ENCODE results near the gene GLRX5. TPM values are rescaled to one million over a fixed set of nuclear protein-coding genes. Genes with fewer than 3 reads are reported as not detected.
"Not testable (repeated sequence)": the region's sequence is repeated elsewhere in the genome, so short reads cannot be mapped to it uniquely, and the experiment has no call there.

GLRX5 gene
- total RNA-seq, 1 donor from 2014 or later = 43.7 TPM

- intact Hi-C loops (cut with micrococcal nuclease) = no loop called here
- DNase-seq = no peak
- Mint-ChIP-seq H3K4me3 (peak overlapping the region; percentile 50), H3K4me1 (peaks cover 59% of the 10 kb centered on the region), H3K27me3 (no peaks in the 10 kb centered on the region), H3K36me3 (ENCODE audit: low read depth) (peaks cover 44% of the 10 kb centered on the region), H3K9me3 (no peaks in the 10 kb centered on the region), H3K27ac (peak overlapping the region; percentile 87)
Observed at GRCh38 chr14:95504135-95505029, 30.5 kb upstream of the GLRX5 start.

GRCh38 chr14:95505030-95505589, 29.7 kb upstream of the GLRX5 start:
- Mint-ChIP-seq H3K27ac (peak overlapping the region; percentile 12), H3K4me3 (no peak overlapping the region), H3K36me3 (ENCODE audit: low read depth) (peaks cover 44% of the 10 kb centered on the region), H3K4me1 (peaks cover 63% of the 10 kb centered on the region), H3K27me3 (no peaks in the 10 kb centered on the region), H3K9me3 (no peaks in the 10 kb centered on the region)
- no peak for DNase-seq
- intact Hi-C loops (cut with micrococcal nuclease) = no loop called here

- Mint-ChIP-seq H3K27me3 (no peaks in the 10 kb centered on the region), H3K36me3 (ENCODE audit: low read depth) (peaks cover 40% of the 10 kb centered on the region), H3K9me3 (no peaks in the 10 kb centered on the region), H3K4me3 (no peak overlapping the region), H3K27ac (peak overlapping the region; percentile 41), H3K4me1 (peaks cover 60% of the 10 kb centered on the region)
- no peak for DNase-seq
- intact Hi-C loops (cut with micrococcal nuclease) = no loop called here
Observed at GRCh38 chr14:95507174-95507573, 27.7 kb upstream of the GLRX5 start.

GRCh38 chr14:95507701-95508103, 27.1 kb upstream of the GLRX5 start:
- H3K4me3 Mint-ChIP-seq = no peak overlapping the region

GRCh38 chr14:95508377-95508776, 26.5 kb upstream of the GLRX5 start:
- H3K4me3 Mint-ChIP-seq = no peak overlapping the region
- intact Hi-C loops (cut with micrococcal nuclease) = no loop called here

More at GRCh38 chr14:95507701-95508103, 27.1 kb upstream of the GLRX5 start:
- H3K4me1 Mint-ChIP-seq = peaks cover 56% of the 10 kb centered on the region
- H3K27ac Mint-ChIP-seq = peak overlapping the region; percentile 24
- no peaks in the 10 kb centered on the region for H3K27me3 Mint-ChIP-seq
- H3K36me3 Mint-ChIP-seq (ENCODE audit: low read depth) = peaks cover 36% of the 10 kb centered on the region
- intact Hi-C loops (cut with micrococcal nuclease) = no loop called here
- no peaks in the 10 kb centered on the region for H3K9me3 Mint-ChIP-seq
- DNase-seq = peak; percentile 68

GRCh38 chr14:95509495-95509894, 25.4 kb upstream of the GLRX5 start:
- Mint-ChIP-seq H3K36me3 (ENCODE audit: low read depth) (peaks cover 34% of the 10 kb centered on the region), H3K4me3 (no peak overlapping the region), H3K9me3 (no peaks in the 10 kb centered on the region), H3K27ac (peak overlapping the region; percentile 85), H3K4me1 (peaks cover 58% of the 10 kb centered on the region), H3K27me3 (no peaks in the 10 kb centered on the region)
- DNase-seq = no peak
- intact Hi-C loops (cut with micrococcal nuclease) = no loop called here

More at GRCh38 chr14:95508377-95508776, 26.5 kb upstream of the GLRX5 start:
- Mint-ChIP-seq H3K4me1 (peaks cover 61% of the 10 kb centered on the region), H3K9me3 (no peaks in the 10 kb centered on the region), H3K27ac (peak overlapping the region; percentile 75), H3K36me3 (ENCODE audit: low read depth) (peaks cover 38% of the 10 kb centered on the region), H3K27me3 (no peaks in the 10 kb centered on the region)
- DNase-seq = no peak

- H3K27me3 Mint-ChIP-seq; DNase-seq; H3K9me3 Mint-ChIP-seq; intact Hi-C loops (cut with micrococcal nuclease): not testable (repeated sequence)
- Mint-ChIP-seq H3K4me3 (peak overlapping the region; percentile 40), H3K27ac (peak overlapping the region; percentile 85), H3K4me1 (peaks cover 59% of the 10 kb centered on the region), H3K36me3 (ENCODE audit: low read depth) (peaks cover 35% of the 10 kb centered on the region)
Observed at GRCh38 chr14:95510344-95510743, 24.5 kb upstream of the GLRX5 start.

GRCh38 chr14:95510804-95511203, 24.0 kb upstream of the GLRX5 start:
- no peak overlapping the region for H3K27ac Mint-ChIP-seq
- peaks cover 60% of the 10 kb centered on the region for H3K4me1 Mint-ChIP-seq
- no peak for DNase-seq
- H3K4me3 Mint-ChIP-seq = no peak overlapping the region
- H3K36me3 Mint-ChIP-seq (ENCODE audit: low read depth) = peaks cover 35% of the 10 kb centered on the region
- no peaks in the 10 kb centered on the region for H3K9me3 Mint-ChIP-seq
- intact Hi-C loops (cut with micrococcal nuclease) = no loop called here
- H3K27me3 Mint-ChIP-seq = no peaks in the 10 kb centered on the region

GRCh38 chr14:95511687-95512086, 23.2 kb upstream of the GLRX5 start:
- intact Hi-C loops (cut with micrococcal nuclease) = loop anchor here (2.0 kb wide), 1 partner anchor 15 kb away; no protein-coding TSS in a partner anchor
- Mint-ChIP-seq H3K36me3 (ENCODE audit: low read depth) (peaks cover 30% of the 10 kb centered on the region), H3K27me3 (no peaks in the 10 kb centered on the region), H3K4me1 (peaks cover 55% of the 10 kb centered on the region), H3K9me3 (no peaks in the 10 kb centered on the region), H3K4me3 (no peak overlapping the region), H3K27ac (peak overlapping the region; percentile 62)
- DNase-seq = no peak

GRCh38 chr14:95513291-95513690, 21.6 kb upstream of the GLRX5 start:
- Mint-ChIP-seq H3K4me3 (peak overlapping the region; percentile 31), H3K36me3 (ENCODE audit: low read depth) (peaks cover 24% of the 10 kb centered on the region), H3K27ac (peak overlapping the region; percentile 14), H3K27me3 (no peaks in the 10 kb centered on the region), H3K4me1 (peaks cover 54% of the 10 kb centered on the region), H3K9me3 (no peaks in the 10 kb centered on the region)
- intact Hi-C loops (cut with micrococcal nuclease) = loop anchor here (2.0 kb wide), 1 partner anchor 14 kb away; no protein-coding TSS in a partner anchor
- no peak for DNase-seq

- Mint-ChIP-seq H3K27me3 (no peaks in the 10 kb centered on the region), H3K36me3 (ENCODE audit: low read depth) (peaks cover 21% of the 10 kb centered on the region), H3K27ac (peak overlapping the region; percentile 79), H3K9me3 (no peaks in the 10 kb centered on the region), H3K4me1 (peaks cover 59% of the 10 kb centered on the region), H3K4me3 (peak overlapping the region; percentile 95)
- intact Hi-C loops (cut with micrococcal nuclease) = no loop called here
- no peak for DNase-seq
Observed at GRCh38 chr14:95514131-95515079, 20.4 kb upstream of the GLRX5 start.

- peaks cover 18% of the 10 kb centered on the region for H3K36me3 Mint-ChIP-seq (ENCODE audit: low read depth)
- peaks cover 60% of the 10 kb centered on the region for H3K4me1 Mint-ChIP-seq
- no peaks in the 10 kb centered on the region for H3K27me3 Mint-ChIP-seq
- intact Hi-C loops (cut with micrococcal nuclease) = no loop called here
- peak overlapping the region; percentile 95 for H3K4me3 Mint-ChIP-seq
- no peaks in the 10 kb centered on the region for H3K9me3 Mint-ChIP-seq
- DNase-seq = peak; percentile 71
- H3K27ac Mint-ChIP-seq = peak overlapping the region; percentile 79
Observed at GRCh38 chr14:95515080-95515489, 19.8 kb upstream of the GLRX5 start.
